Measurements from ENCODE around the gene NTNG2.

Gene NTNG2

DNA sequence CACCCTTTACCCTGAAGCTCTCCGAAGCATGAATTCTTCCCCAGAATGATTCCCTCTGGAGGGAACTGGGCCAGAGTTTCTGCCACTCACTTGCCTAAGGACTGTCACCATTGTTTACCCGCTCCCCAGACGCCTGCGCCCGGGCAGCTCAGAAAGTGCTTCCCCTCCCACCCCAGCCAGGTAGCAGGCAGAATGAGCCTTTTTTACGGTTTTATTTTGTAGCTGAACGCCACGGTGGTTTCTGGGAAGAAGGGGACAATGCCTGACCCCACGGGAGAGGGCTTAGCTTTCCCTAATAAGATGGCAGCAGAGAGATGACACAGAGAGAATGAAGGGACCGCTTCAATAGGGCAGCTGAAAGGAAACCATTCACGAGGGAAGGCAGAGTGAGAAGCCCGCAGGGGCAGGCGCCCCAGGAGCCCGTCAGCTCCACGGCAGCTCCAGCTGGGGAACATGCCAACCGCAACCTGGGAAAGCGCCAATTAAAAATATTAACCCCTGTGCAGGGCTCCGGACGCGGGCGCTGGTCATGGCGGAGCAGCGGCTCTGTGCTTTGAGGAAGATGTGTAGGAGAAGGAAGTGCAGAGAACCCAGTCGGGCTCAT is 20.4 kb upstream of the NTNG2 start:
- TF ChIP-seq, protein P1, sequence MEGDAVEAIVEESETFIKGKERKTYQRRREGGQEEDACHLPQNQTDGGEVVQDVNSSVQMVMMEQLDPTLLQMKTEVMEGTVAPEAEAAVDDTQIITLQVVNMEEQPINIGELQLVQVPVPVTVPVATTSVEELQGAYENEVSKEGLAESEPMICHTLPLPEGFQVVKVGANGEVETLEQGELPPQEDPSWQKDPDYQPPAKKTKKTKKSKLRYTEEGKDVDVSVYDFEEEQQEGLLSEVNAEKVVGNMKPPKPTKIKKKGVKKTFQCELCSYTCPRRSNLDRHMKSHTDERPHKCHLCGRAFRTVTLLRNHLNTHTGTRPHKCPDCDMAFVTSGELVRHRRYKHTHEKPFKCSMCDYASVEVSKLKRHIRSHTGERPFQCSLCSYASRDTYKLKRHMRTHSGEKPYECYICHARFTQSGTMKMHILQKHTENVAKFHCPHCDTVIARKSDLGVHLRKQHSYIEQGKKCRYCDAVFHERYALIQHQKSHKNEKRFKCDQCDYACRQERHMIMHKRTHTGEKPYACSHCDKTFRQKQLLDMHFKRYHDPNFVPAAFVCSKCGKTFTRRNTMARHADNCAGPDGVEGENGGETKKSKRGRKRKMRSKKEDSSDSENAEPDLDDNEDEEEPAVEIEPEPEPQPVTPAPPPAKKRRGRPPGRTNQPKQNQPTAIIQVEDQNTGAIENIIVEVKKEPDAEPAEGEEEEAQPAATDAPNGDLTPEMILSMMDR (IDR thresholded peaks at IDR 0.05; ENCODE audit: borderline replicate concordance, insufficient read depth, low read depth, low read length), result no peak
- no peak overlapping the region for H3K4me3 ChIP-seq (ENCODE audit: low read depth, low read length)

DNA sequence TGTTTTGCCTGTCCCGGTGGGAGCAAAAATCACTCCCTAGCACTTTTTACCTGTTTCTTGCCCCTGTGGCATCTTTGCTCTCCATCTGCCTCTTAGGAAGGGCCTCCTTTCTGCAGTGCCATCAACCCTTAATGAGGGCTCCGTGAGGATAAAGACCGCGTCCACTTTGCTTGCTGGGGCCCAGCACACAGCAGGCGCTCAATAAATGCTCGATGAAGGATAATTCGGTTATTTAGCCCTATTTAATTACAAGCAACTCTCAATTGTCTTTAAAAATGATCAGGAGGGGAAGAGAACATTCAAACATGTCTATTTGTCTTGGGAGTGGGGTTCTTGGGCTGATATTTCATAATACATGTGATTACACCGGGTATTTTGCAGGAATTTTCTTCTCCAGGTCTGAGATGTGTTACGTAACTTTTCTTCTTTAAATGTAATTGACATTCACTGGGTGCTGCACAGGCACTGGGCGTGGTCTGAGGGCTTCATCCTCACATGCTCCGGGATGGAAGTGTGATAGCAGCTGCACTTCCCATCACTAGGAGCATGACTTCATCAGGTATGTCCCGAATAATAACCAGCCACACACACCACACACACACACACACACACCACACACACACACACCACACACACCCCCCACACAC is 19.8 kb upstream of the NTNG2 start:
- no peak overlapping the region for H3K4me3 ChIP-seq (ENCODE audit: low read depth, low read length)

GRCh38 chr9:132142924-132143323 is 18.9 kb upstream of the NTNG2 start:
- no peak overlapping the region for H3K4me3 ChIP-seq (ENCODE audit: low read depth, low read length)
- TF ChIP-seq, protein P1 (IDR thresholded peaks at IDR 0.05; ENCODE audit: borderline replicate concordance, insufficient read depth, low read depth, low read length), result no peak

More for the DNA sequence above, 19.8 kb upstream of the NTNG2 start:
- TF ChIP-seq, protein P1 (IDR thresholded peaks at IDR 0.05; ENCODE audit: borderline replicate concordance, insufficient read depth, low read depth, low read length), result no peak

GRCh38 chr9:132143359-132143758 is 18.5 kb upstream of the NTNG2 start:
- TF ChIP-seq, protein P1 (IDR thresholded peaks at IDR 0.05; ENCODE audit: borderline replicate concordance, insufficient read depth, low read depth, low read length), result no peak
- H3K4me3 ChIP-seq (ENCODE audit: low read depth, low read length), result no peak overlapping the region

- H3K4me3 ChIP-seq (ENCODE audit: low read depth, low read length), result no peak overlapping the region
- TF ChIP-seq, protein P1 (IDR thresholded peaks at IDR 0.05; ENCODE audit: borderline replicate concordance, insufficient read depth, low read depth, low read length), result no peak
Observed at GRCh38 chr9:132144708-132145365, 17.0 kb upstream of the NTNG2 start.

DNA sequence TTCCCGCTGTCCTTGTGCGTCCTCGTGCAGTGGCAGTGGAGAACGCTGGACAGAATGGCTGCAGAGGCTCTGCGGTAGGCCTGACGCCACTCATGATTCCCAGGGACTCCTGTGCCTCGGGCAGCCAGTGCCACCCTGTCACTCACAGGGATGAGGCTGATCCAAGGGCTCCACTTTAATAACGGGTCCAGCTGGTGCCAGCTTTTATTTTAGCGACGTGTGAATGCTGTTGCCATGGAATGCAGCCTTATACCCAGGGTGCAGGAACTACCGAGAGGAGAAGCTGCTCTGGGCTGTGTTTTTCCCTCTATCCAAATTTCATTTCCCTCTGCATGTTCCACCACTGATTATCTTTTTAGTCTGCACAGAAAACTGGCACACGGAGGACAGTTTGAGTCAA is 15.8 kb upstream of the NTNG2 start:
- no peak overlapping the region for H3K4me3 ChIP-seq (ENCODE audit: low read depth, low read length)
- TF ChIP-seq, protein P1 (IDR thresholded peaks at IDR 0.05; ENCODE audit: borderline replicate concordance, insufficient read depth, low read depth, low read length), result no peak
